Suprapubic skin (tissue), 4 donors: ENCODE results near the gene SUSD4. TPM values are rescaled to one million over a fixed set of nuclear protein-coding genes. Genes with fewer than 3 reads are reported as not detected.

Experiments used
- DNase-seq, 2 donors: peaks; one replicate each; pipeline ENCODE4 v3.0.0-alpha.2; 2019; ENCODE audit warnings: low spot score in 2 of 2
- H3K27ac ChIP-seq: fragments of 200-600 bp; sonication (generic); one replicate; pipeline ENCODE4 v1.5.1; 2019
- H3K27me3 ChIP-seq: fragments of 200-600 bp; sonication (generic); one replicate; pipeline ENCODE4 v1.5.1; 2019
- H3K36me3 ChIP-seq: fragments of 200-600 bp; sonication (generic); one replicate; pipeline ENCODE4 v1.5.1; 2019
- H3K4me1 ChIP-seq: fragments of 200-600 bp; sonication (generic); one replicate; pipeline ENCODE4 v1.5.1; 2019
- H3K4me3 ChIP-seq: fragments of 200-600 bp; sonication (generic); one replicate; pipeline ENCODE4 v1.5.1; 2019; ENCODE audit warnings: mild to moderate bottlenecking
- H3K9me3 ChIP-seq: fragments of 200-600 bp; sonication (generic); one replicate; pipeline ENCODE4 v1.5.1; 2019
- CTCF ChIP-seq, 2 donors: fragments of 200-600 bp in 1 of 2; fragments of 450-650 bp in 1 of 2; sonication (generic) in 1 of 2; IDR thresholded peaks; one replicate each; pipeline ENCODE4 v1.5.1; 2016 to 2019; ENCODE audit warnings: antibody characterized with exemption in 2 of 2, mild to moderate bottlenecking in 1 of 2, moderate library complexity in 1 of 2
- EP300 ChIP-seq: sonication (generic); formaldehyde crosslinking; IDR thresholded peaks from one replicate; pipeline ENCODE4 v1.6.1; 2017; ENCODE audit warnings: antibody characterized with exemption
- POLR2A ChIP-seq, 2 donors: fragments of 450-650 bp; IDR thresholded peaks; one replicate each; pipeline ENCODE4 v1.6.1; 2017; ENCODE audit warnings: antibody characterized with exemption in 2 of 2, mild to moderate bottlenecking in 2 of 2, moderate library complexity in 2 of 2
- POLR2AphosphoS5 ChIP-seq, 3 donors: sonication (generic); formaldehyde crosslinking; IDR thresholded peaks; one replicate each; pipeline ENCODE4 v1.6.1; 2017; ENCODE audit warnings: antibody characterized with exemption in 3 of 3
- WGBS: methylation state at CpG from one replicate; pipeline ENCODE4 v1.1.5; 2018; 5-methylcytosine and 5-hydroxymethylcytosine counted together
- total RNA-seq, 4 donors: library from RNA; depleted of rRNA; stranded (reverse); fragments of >200 nt; gene quantifications; one replicate each; pipeline ENCODE4 v1.1.0, GENCODE V29; 2016

The SUSD4 gene
- total RNA-seq, 4 donors from 2014 or later: 3.3 to 11.3 (median 6.7) TPM

- no peak for DNase-seq
- Histone ChIP-seq H3K4me1 (peaks cover 14% of the 10 kb centered on the region), H3K27me3 (no peaks in the 10 kb centered on the region), H3K4me3 (no peak overlapping the region), H3K9me3 (no peaks in the 10 kb centered on the region), H3K27ac (no peak overlapping the region), H3K36me3 (no peaks in the 10 kb centered on the region)
- no peak for TF ChIP-seq POLR2AphosphoS5 (IDR thresholded peaks at IDR 0.05)
- TF ChIP-seq CTCF (IDR thresholded peaks at IDR 0.05): no peak
- TF ChIP-seq EP300: no peak
- TF ChIP-seq POLR2A (IDR thresholded peaks at IDR 0.05): no peak
- WGBS: 93% methylated on average over 7 of the region's 7 CpGs
Measured at GRCh38 chr1:223231011-223231572, 132.9 kb downstream of the SUSD4 start.

GRCh38 chr1:223230161-223230881 is 133.7 kb downstream of the SUSD4 start:
- Histone ChIP-seq H3K27ac (no peak overlapping the region), H3K36me3 (no peaks in the 10 kb centered on the region)

GRCh38 chr1:223229756-223230155 is 134.2 kb downstream of the SUSD4 start:
- WGBS: 72% methylated on average over 3 of the region's 3 CpGs
- DNase-seq: no peak
- Histone ChIP-seq H3K4me3 (no peak overlapping the region), H3K4me1 (peaks cover 14% of the 10 kb centered on the region), H3K36me3 (no peaks in the 10 kb centered on the region), H3K9me3 (no peaks in the 10 kb centered on the region), H3K27me3 (no peaks in the 10 kb centered on the region), H3K27ac (no peak overlapping the region)
- TF ChIP-seq POLR2A (IDR thresholded peaks at IDR 0.05) (no peak), CTCF (IDR thresholded peaks at IDR 0.05) (no peak), POLR2AphosphoS5 (IDR thresholded peaks at IDR 0.05) (no peak), EP300 (no peak)

More at GRCh38 chr1:223230161-223230881, 133.7 kb downstream of the SUSD4 start:
- H3K4me3 ChIP-seq: no peak overlapping the region
- no peaks in the 10 kb centered on the region for H3K27me3 ChIP-seq
- H3K9me3 ChIP-seq: no peaks in the 10 kb centered on the region
- DNase-seq: no peak
- WGBS: 85% methylated on average over 11 of the region's 11 CpGs
- H3K4me1 ChIP-seq: peaks cover 14% of the 10 kb centered on the region
- TF ChIP-seq POLR2AphosphoS5 (IDR thresholded peaks at IDR 0.05) (no peak), EP300 (no peak), POLR2A (IDR thresholded peaks at IDR 0.05) (no peak), CTCF (IDR thresholded peaks at IDR 0.05) (no peak)

GRCh38 chr1:223228931-223229528 is 134.9 kb downstream of the SUSD4 start:
- Histone ChIP-seq H3K9me3 (no peaks in the 10 kb centered on the region), H3K36me3 (no peaks in the 10 kb centered on the region), H3K4me3 (no peak overlapping the region), H3K4me1 (peaks cover 11% of the 10 kb centered on the region), H3K27ac (no peak overlapping the region), H3K27me3 (no peaks in the 10 kb centered on the region)
- DNase-seq: peak in 1 of 2 donors; percentile 35
- TF ChIP-seq POLR2A (IDR thresholded peaks at IDR 0.05): no peak
- no peak for TF ChIP-seq EP300
- no peak for TF ChIP-seq POLR2AphosphoS5 (IDR thresholded peaks at IDR 0.05)
- TF ChIP-seq CTCF (IDR thresholded peaks at IDR 0.05): no peak
- WGBS: 89% methylated on average over 12 of the region's 12 CpGs

- no peaks in the 10 kb centered on the region for H3K9me3 ChIP-seq
- no peak overlapping the region for H3K4me3 ChIP-seq
- H3K27me3 ChIP-seq: no peaks in the 10 kb centered on the region
- H3K36me3 ChIP-seq: no peaks in the 10 kb centered on the region
- WGBS: 90% methylated on average over 2 of the region's 2 CpGs
- H3K4me1 ChIP-seq: peaks cover 5% of the 10 kb centered on the region
- no peak for TF ChIP-seq CTCF (IDR thresholded peaks at IDR 0.05)
- no peak for TF ChIP-seq EP300
- TF ChIP-seq POLR2AphosphoS5 (IDR thresholded peaks at IDR 0.05): no peak
- TF ChIP-seq POLR2A (IDR thresholded peaks at IDR 0.05): no peak
- no peak overlapping the region for H3K27ac ChIP-seq
- peak in 1 of 2 donors; percentile 65 for DNase-seq
Measured at GRCh38 chr1:223228201-223228600, 135.8 kb downstream of the SUSD4 start.
